RPMI7951 (cell line): ENCODE measurements around the gene RHOT1. TPM values are rescaled to one million over a fixed set of nuclear protein-coding genes. Genes with fewer than 3 reads are reported as not detected.
A peak's percentile ranks its signal among the peaks of the same experiment; 100 is the strongest.
"Not testable (repeated sequence)": the region's sequence is repeated elsewhere in the genome, so short reads cannot be mapped to it uniquely, and the experiment has no call there.

Source experiments
- DNase-seq: peaks from one replicate; pipeline ENCODE4 v3.0.0-alpha.2; 2012; ENCODE audit warnings: low read depth
- total RNA-seq: library from RNA; depleted of rRNA; stranded (reverse); fragments of >200 nt; shearing (Covaris generic); gene quantifications from 2 replicates; pipeline ENCODE4 v1.2.3, GENCODE V29; 2014

RHOT1 gene
- total RNA-seq, 1 experiment from 2014 or later = 43.4 TPM

- no peak for DNase-seq
Measured at GRCh38 chr17:32159586-32160438, 17.5 kb downstream of the RHOT1 start.

GRCh38 chr17:32160526-32160925, 18.2 kb downstream of the RHOT1 start:
- DNase-seq = no peak

GRCh38 chr17:32161029-32161428, 18.7 kb downstream of the RHOT1 start:
- DNase-seq = no peak

- peak; percentile 85 for DNase-seq
Measured at GRCh38 chr17:32161506-32162365, 19.4 kb downstream of the RHOT1 start.

- no peak for DNase-seq
Measured at GRCh38 chr17:32174889-32175288, 32.6 kb downstream of the RHOT1 start.

- not testable (repeated sequence) for DNase-seq
Measured at GRCh38 chr17:32178679-32179078, 36.4 kb downstream of the RHOT1 start.

GRCh38 chr17:32179103-32179502, 36.8 kb downstream of the RHOT1 start:
- DNase-seq = not testable (repeated sequence)

- not testable (repeated sequence) for DNase-seq
Measured at GRCh38 chr17:32179526-32179925, 37.2 kb downstream of the RHOT1 start.

- not testable (repeated sequence) for DNase-seq
Measured at GRCh38 chr17:32180262-32180661, 38.0 kb downstream of the RHOT1 start.

- no peak for DNase-seq
Measured at GRCh38 chr17:32185875-32186274, 43.6 kb downstream of the RHOT1 start.

GRCh38 chr17:32187271-32187670, 45.0 kb downstream of the RHOT1 start:
- DNase-seq = no peak

- no peak for DNase-seq
Measured at GRCh38 chr17:32189343-32189742, 47.0 kb downstream of the RHOT1 start.

GRCh38 chr17:32191306-32191705, 49.0 kb downstream of the RHOT1 start:
- peak; percentile 2 for DNase-seq

- DNase-seq = peak; percentile 17
Measured at GRCh38 chr17:32192379-32192778, 50.1 kb downstream of the RHOT1 start.

- DNase-seq = no peak
Measured at GRCh38 chr17:32197987-32198386, 55.7 kb downstream of the RHOT1 start.

- no peak for DNase-seq
Measured at GRCh38 chr17:32206861-32207260, 64.6 kb downstream of the RHOT1 start.

- no peak for DNase-seq
Measured at GRCh38 chr17:32208436-32208835, 66.1 kb downstream of the RHOT1 start.

- DNase-seq = no peak
Measured at GRCh38 chr17:32209608-32210007, 67.3 kb downstream of the RHOT1 start.

- DNase-seq = no peak
Measured at GRCh38 chr17:32211671-32212070, 69.4 kb downstream of the RHOT1 start.

- DNase-seq = no peak
Measured at GRCh38 chr17:32215696-32216095, 73.4 kb downstream of the RHOT1 start.

- DNase-seq = no peak
Measured at GRCh38 chr17:32222621-32223020, 80.3 kb downstream of the RHOT1 start.

- no peak for DNase-seq
Measured at GRCh38 chr17:32223703-32224102, 81.4 kb downstream of the RHOT1 start.

GRCh38 chr17:32226886-32227285, 84.6 kb downstream of the RHOT1 start:
- no peak for DNase-seq
